ENCODE data around the gene JPH3. TPM values are rescaled to one million over a fixed set of nuclear protein-coding genes. Genes with fewer than 3 reads are reported as not detected.

The JPH3 gene
- total RNA-seq, 4 donors from 2014 or later = not detected

DNA sequence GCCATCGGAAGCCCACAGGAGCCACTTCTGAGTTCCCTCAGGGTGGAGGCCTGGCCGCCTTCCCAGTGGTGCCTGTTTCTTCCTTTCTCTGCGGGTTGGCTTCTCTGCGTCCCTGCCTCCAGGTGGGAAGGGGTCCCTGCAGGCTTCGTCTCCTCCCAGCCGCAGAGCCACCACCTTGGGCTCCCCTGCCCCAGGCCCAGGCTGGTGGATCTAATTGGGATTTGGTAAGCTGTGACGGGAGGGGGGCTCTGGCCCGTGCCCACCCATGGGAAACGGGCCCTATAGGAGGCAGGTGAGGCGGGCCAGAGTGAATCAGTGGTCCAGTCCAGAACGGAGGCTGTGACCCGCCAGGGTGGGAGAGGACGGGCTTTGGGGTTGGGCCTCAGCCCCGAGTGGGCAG, 32.1 kb downstream of the JPH3 start:
- in situ Hi-C loops (cut with MboI; ENCODE audit: low sequenced_read_pairs in 4 of 4) (loop anchor here in 3 of 4 donors (10.0 to 25.0 kb wide), 2 partner anchors 210 to 222 kb away; no protein-coding TSS in a partner anchor), intact Hi-C loops (cut with DNase I; ENCODE audit: low total_unique reads) (no loop called here)
- peaks cover 8 to 25% (median 12%) of the 10 kb centered on the region in 3 donors for H3K27me3 ChIP-seq

DNA sequence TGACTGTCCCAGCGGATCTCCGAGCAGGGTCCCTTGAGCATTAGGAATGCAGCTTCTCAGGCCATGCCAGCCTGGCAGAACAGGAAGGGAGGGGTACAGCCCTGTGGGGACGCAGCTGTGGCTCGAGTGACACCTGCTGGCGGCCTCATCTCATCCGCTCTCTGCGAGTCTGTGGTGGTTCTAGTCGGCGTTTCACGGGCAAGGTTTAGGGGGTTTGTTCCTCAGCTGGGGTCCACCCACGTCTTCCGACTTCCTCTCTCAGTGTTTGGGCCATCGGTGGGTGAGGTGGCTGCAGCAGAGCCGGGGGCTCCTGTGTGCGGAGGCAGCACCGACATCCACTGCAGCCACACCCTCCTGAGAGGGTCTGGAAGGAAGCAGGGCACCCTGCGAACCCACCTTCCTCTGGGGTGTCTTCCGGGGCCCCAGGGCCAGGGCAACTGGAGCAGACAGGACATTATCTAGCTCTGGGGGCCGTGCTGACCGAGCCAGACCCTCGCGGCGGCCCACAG, 33.3 kb downstream of the JPH3 start:
- in situ Hi-C loops (cut with MboI; ENCODE audit: low sequenced_read_pairs in 4 of 4) = loop anchor here in 3 of 4 donors (10.0 to 25.0 kb wide), 2 partner anchors 211 to 223 kb away; no protein-coding TSS in a partner anchor
- H3K27me3 ChIP-seq = peaks cover 8 to 19% (median 12%) of the 10 kb centered on the region in 3 donors
- H3K36me3 ChIP-seq = no peaks in the 10 kb centered on the region
- H3K4me3 ChIP-seq = peak overlapping the region in 2 of 4 donors; percentile 1 to 20
- H3K4me1 ChIP-seq = peaks cover 6 to 9% of the 10 kb centered on the region in 2 donors
- ATAC-seq (peak; percentile 41 to 46), DNase-seq (peak; percentile 11 to 17)
- no peaks in the 10 kb centered on the region for H3K9me3 ChIP-seq
- TF ChIP-seq POLR2A (IDR thresholded peaks at IDR 0.05) = no peak
- TF ChIP-seq, protein P1, sequence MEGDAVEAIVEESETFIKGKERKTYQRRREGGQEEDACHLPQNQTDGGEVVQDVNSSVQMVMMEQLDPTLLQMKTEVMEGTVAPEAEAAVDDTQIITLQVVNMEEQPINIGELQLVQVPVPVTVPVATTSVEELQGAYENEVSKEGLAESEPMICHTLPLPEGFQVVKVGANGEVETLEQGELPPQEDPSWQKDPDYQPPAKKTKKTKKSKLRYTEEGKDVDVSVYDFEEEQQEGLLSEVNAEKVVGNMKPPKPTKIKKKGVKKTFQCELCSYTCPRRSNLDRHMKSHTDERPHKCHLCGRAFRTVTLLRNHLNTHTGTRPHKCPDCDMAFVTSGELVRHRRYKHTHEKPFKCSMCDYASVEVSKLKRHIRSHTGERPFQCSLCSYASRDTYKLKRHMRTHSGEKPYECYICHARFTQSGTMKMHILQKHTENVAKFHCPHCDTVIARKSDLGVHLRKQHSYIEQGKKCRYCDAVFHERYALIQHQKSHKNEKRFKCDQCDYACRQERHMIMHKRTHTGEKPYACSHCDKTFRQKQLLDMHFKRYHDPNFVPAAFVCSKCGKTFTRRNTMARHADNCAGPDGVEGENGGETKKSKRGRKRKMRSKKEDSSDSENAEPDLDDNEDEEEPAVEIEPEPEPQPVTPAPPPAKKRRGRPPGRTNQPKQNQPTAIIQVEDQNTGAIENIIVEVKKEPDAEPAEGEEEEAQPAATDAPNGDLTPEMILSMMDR (IDR thresholded peaks at IDR 0.05 in 4 of 5, conservative IDR thresholded peaks at IDR 0.05 in 1 of 5) = peak in 4 of 5 experiments; percentile 22 to 51 (median 44)
- intact Hi-C loops (cut with DNase I; ENCODE audit: low total_unique reads) = loop anchor here (1.0 to 5.0 kb wide), 3 partner anchors 47 to 218 kb away; no protein-coding TSS in a partner anchor
- H3K27ac ChIP-seq = no peak overlapping the region

More for the DNA sequence above, 32.1 kb downstream of the JPH3 start:
- peaks cover 6 to 9% of the 10 kb centered on the region in 2 donors for H3K4me1 ChIP-seq
- H3K27ac ChIP-seq = no peak overlapping the region
- DNase-seq = no peak
- no peak overlapping the region for H3K4me3 ChIP-seq
- H3K9me3 ChIP-seq = no peaks in the 10 kb centered on the region
- no peaks in the 10 kb centered on the region for H3K36me3 ChIP-seq
- no peak for TF ChIP-seq POLR2A (IDR thresholded peaks at IDR 0.05)
- ATAC-seq = no peak

DNA sequence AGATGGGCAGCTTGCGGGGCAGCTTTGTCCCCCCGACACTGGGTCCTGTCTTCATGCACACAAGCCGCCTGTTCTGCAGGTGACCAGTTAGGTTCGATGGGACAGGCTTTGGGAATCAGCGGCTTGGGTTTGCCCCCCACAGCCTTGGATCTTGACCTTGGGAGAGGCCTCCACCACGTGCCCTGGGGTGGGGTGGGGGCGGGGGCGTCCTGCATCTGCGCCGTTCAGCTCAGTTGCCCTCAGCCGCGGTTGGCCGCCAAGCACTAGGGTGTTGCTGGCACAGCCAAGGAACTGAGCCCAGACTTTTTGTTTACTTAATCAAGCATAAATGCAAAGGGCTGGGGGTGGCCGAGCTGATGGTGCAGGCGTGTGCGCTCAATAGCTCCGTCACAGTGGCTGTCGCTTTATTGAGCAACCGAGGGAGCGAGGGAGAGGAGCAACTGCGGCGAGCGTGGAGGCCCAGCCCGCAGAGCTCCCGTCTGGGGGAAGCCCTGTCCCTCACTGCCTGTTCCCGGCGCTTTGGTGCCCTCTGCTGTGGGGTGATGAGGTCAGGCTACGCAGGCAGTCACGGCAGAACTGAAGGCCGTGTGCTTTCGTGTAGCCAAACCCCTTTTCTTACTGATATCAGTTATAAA, 33.9 kb downstream of the JPH3 start:
- DNase-seq (peak; percentile 45 to 64), ATAC-seq (peak; percentile 78 to 81)
- in situ Hi-C loops (cut with MboI; ENCODE audit: low sequenced_read_pairs in 4 of 4) (loop anchor here in 3 of 4 donors (10.0 to 25.0 kb wide), 2 partner anchors 211 to 224 kb away; no protein-coding TSS in a partner anchor), intact Hi-C loops (cut with DNase I; ENCODE audit: low total_unique reads) (loop anchor here (1.0 to 5.0 kb wide), 3 partner anchors 48 to 219 kb away; no protein-coding TSS in a partner anchor)
- TF ChIP-seq, protein P1 (IDR thresholded peaks at IDR 0.05 in 4 of 5, conservative IDR thresholded peaks at IDR 0.05 in 1 of 5) = peak; percentile 10 to 69 (median 59)
- TF ChIP-seq POLR2A (IDR thresholded peaks at IDR 0.05) = no peak
- H3K27me3 ChIP-seq = peaks cover 8 to 14% (median 12%) of the 10 kb centered on the region in 3 donors
- H3K4me1 ChIP-seq = peaks cover 6 to 9% of the 10 kb centered on the region in 2 donors
- no peaks in the 10 kb centered on the region for H3K36me3 ChIP-seq
- no peaks in the 10 kb centered on the region for H3K9me3 ChIP-seq
- H3K4me3 ChIP-seq = peak overlapping the region in 2 of 4 donors; percentile 1 to 20
- H3K27ac ChIP-seq = no peak overlapping the region

DNA sequence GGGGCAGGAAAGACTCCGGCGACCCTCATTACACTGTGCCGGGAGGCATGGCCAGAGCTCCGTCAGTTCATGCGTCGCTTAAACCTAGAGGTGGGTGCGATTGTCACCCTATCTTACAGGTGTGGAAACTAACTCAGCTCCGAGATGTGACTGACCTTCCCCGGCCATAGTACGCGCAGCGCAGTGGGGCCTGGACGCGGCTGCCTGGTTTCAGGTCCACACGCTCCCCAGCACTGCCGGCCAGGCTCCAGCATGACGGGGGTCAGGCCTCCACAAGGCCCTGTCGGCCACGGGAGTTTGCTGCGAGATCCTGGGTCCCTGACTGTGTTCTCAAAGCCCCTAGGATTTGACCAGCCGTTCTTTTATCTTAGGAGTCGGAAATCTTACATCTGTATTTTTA, 34.4 kb downstream of the JPH3 start:
- no peak overlapping the region for H3K4me3 ChIP-seq
- no peak for TF ChIP-seq POLR2A (IDR thresholded peaks at IDR 0.05)
- TF ChIP-seq, protein P1 (IDR thresholded peaks at IDR 0.05 in 4 of 5, conservative IDR thresholded peaks at IDR 0.05 in 1 of 5) = peak in 1 of 5 experiments; percentile 1
- peak in 1 of 2 donors; percentile 14 for ATAC-seq
- peaks cover 6 to 9% of the 10 kb centered on the region in 2 donors for H3K4me1 ChIP-seq
- no peaks in the 10 kb centered on the region for H3K9me3 ChIP-seq
- intact Hi-C loops (cut with DNase I; ENCODE audit: low total_unique reads) = loop anchor here (1.0 to 5.0 kb wide), 3 partner anchors 48 to 219 kb away; no protein-coding TSS in a partner anchor
- peaks cover 8 to 11% (median 11%) of the 10 kb centered on the region in 3 donors for H3K27me3 ChIP-seq
- H3K27ac ChIP-seq = no peak overlapping the region
- no peak for DNase-seq
- no peaks in the 10 kb centered on the region for H3K36me3 ChIP-seq
- in situ Hi-C loops (cut with MboI; ENCODE audit: low sequenced_read_pairs in 4 of 4) = loop anchor here in 3 of 4 donors (10.0 to 25.0 kb wide), 2 partner anchors 212 to 224 kb away; no protein-coding TSS in a partner anchor

DNA sequence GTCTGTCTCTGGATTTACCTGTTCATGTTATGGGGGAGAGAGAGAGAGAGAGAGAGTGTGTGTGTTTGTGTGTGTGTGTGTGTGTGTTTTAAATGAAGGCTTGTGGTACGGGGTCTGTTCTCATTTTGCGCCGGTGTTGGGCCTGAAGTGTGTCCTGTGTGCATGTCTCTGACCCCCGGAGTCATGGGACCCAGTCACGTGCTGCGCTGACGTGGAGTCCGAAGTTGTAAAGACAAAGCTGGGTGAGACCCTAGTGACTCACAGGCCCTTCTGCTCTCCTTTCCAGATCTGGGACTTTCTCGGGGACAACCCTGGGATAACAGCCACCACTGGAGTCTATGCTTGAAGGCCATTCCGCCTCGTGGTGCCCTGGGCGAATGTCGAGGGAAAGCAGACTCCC, 35.0 kb downstream of the JPH3 start:
- in situ Hi-C loops (cut with MboI; ENCODE audit: low sequenced_read_pairs in 4 of 4) = loop anchor here in 3 of 4 donors (10.0 to 25.0 kb wide), 2 partner anchors 213 to 225 kb away; no protein-coding TSS in a partner anchor

More for the DNA sequence above, 35.0 kb downstream of the JPH3 start:
- no peak for DNase-seq
- H3K4me3 ChIP-seq = no peak overlapping the region
- H3K36me3 ChIP-seq = no peaks in the 10 kb centered on the region
- intact Hi-C loops (cut with DNase I; ENCODE audit: low total_unique reads) = loop anchor here (5.0 kb wide), 1 partner anchor 220 kb away; no protein-coding TSS in a partner anchor
- TF ChIP-seq, protein P1 (IDR thresholded peaks at IDR 0.05 in 4 of 5, conservative IDR thresholded peaks at IDR 0.05 in 1 of 5) = no peak
- no peak for TF ChIP-seq POLR2A (IDR thresholded peaks at IDR 0.05)
- H3K9me3 ChIP-seq = no peaks in the 10 kb centered on the region
- no peak for ATAC-seq
- H3K27ac ChIP-seq = no peak overlapping the region
- H3K4me1 ChIP-seq = peaks cover 6 to 9% of the 10 kb centered on the region in 2 donors
- peaks cover 6 to 8% (median 6%) of the 10 kb centered on the region in 3 donors for H3K27me3 ChIP-seq
